ENCODE results near the gene CUX1. TPM values are rescaled to one million over a fixed set of nuclear protein-coding genes. Genes with fewer than 3 reads are reported as not detected.

CUX1 gene
- total RNA-seq, 4 donors from 2014 or later, result 64.1 to 142 (median 111) TPM

DNA sequence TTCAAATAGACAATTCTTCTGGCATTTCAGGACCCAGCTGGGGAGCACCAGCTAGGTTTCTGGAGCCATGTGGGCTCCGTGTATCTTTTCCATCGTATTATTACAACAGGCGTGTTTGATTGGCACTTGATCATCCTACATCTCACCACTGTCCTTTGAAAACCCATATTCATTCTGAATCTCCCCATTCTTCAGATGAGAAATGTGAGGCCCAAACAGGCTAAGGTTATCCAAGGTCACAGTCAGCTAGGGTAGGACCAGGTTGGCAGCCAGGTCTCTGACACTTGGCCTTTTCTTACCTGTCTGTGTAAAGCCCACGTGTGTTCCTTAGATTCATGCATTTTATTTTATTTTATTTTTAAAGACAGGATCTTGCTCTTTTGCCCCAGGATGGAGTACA lies 366.9 kb downstream of the CUX1 start:
- Histone ChIP-seq H3K36me3 (peaks cover 0 to 61% (median 0%) of the 10 kb centered on the region in 3 donors), H3K27me3 (no peaks in the 10 kb centered on the region), H3K27ac (no peak overlapping the region), H3K4me3 (no peak overlapping the region), H3K9me3 (no peaks in the 10 kb centered on the region), H3K4me1 (no peaks in the 10 kb centered on the region)
- no peak for TF ChIP-seq POLR2A (IDR thresholded peaks at IDR 0.05)
- TF ChIP-seq, protein P1, sequence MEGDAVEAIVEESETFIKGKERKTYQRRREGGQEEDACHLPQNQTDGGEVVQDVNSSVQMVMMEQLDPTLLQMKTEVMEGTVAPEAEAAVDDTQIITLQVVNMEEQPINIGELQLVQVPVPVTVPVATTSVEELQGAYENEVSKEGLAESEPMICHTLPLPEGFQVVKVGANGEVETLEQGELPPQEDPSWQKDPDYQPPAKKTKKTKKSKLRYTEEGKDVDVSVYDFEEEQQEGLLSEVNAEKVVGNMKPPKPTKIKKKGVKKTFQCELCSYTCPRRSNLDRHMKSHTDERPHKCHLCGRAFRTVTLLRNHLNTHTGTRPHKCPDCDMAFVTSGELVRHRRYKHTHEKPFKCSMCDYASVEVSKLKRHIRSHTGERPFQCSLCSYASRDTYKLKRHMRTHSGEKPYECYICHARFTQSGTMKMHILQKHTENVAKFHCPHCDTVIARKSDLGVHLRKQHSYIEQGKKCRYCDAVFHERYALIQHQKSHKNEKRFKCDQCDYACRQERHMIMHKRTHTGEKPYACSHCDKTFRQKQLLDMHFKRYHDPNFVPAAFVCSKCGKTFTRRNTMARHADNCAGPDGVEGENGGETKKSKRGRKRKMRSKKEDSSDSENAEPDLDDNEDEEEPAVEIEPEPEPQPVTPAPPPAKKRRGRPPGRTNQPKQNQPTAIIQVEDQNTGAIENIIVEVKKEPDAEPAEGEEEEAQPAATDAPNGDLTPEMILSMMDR (IDR thresholded peaks at IDR 0.05), result no peak
- no peak for DNase-seq

DNA sequence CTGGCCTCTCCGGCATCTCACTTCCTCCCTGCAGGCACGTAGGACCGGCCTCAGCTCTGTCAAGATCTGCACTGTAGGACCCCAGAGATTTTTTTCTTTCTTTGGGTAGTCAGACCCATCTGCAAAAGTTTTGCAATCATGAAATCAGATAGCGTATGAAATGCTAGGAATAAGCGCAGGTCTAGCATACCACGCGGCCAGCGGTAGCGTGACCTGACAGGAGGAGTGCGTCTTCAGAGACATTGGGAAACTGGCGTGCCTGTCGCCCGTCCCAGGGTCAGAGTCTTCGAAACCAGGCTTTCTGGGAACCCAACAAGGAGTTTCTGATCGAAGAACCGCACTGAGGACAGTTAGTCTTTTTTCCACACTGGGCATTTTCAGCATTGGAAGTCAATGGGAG lies 368.4 kb downstream of the CUX1 start:
- Histone ChIP-seq H3K27ac (no peak overlapping the region), H3K9me3 (no peaks in the 10 kb centered on the region), H3K27me3 (no peaks in the 10 kb centered on the region), H3K4me1 (no peaks in the 10 kb centered on the region), H3K4me3 (no peak overlapping the region), H3K36me3 (peaks cover 0 to 63% (median 0%) of the 10 kb centered on the region in 3 donors)
- DNase-seq, result no peak
- TF ChIP-seq, protein P1 (IDR thresholded peaks at IDR 0.05), result no peak
- TF ChIP-seq POLR2A (IDR thresholded peaks at IDR 0.05), result no peak

DNA sequence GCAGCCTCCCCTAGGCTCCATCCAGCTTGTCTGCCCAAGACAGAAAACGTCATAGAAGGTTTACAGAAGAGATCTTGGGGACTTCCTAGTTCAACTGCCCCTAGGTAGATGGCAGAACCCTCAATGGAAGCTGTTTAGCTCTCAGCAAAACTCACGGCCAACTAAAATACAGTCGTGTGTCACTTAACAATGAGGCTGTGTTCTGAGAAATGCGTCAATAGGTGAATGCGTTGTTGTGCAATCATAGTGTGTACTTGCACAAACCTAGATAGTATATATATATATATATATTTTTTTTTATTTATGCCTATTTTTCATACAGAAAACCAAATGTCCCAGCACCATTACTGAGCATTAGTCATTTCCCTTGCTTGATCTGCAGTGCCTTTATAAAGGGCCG lies 368.9 kb downstream of the CUX1 start:
- H3K4me3 ChIP-seq, result no peak overlapping the region
- TF ChIP-seq, protein P1 (IDR thresholded peaks at IDR 0.05), result no peak
- no peak for TF ChIP-seq POLR2A (IDR thresholded peaks at IDR 0.05)
- H3K27ac ChIP-seq, result no peak overlapping the region
- no peaks in the 10 kb centered on the region for H3K4me1 ChIP-seq
- no peaks in the 10 kb centered on the region for H3K27me3 ChIP-seq
- DNase-seq, result no peak
- peaks cover 0 to 60% (median 0%) of the 10 kb centered on the region in 3 donors for H3K36me3 ChIP-seq
- H3K9me3 ChIP-seq, result no peaks in the 10 kb centered on the region

DNA sequence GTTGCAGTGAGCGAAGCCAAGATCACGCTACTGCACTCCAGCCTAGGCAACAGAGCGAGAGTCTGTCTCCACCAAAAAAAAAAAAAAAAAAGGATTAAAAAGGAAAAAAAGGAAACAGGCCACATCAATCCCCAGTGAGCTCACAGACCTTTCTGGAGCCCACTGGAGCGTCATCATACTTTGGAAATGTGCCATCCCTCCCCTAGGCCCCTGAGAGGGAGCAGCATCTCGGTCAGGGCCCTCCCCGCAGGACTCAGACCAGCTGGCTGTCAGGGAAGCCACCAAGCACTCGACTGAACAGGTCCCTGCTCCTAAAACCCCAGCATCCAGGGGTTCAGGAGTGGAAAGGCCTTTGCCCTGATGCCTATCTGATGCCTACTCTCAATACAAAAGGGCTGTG lies 371.3 kb downstream of the CUX1 start:
- Histone ChIP-seq H3K27ac (no peak overlapping the region), H3K4me3 (no peak overlapping the region), H3K9me3 (no peaks in the 10 kb centered on the region), H3K4me1 (no peaks in the 10 kb centered on the region), H3K27me3 (no peaks in the 10 kb centered on the region), H3K36me3 (peaks cover 0 to 65% (median 0%) of the 10 kb centered on the region in 3 donors)
- TF ChIP-seq, protein P1 (IDR thresholded peaks at IDR 0.05), result no peak
- no peak for TF ChIP-seq POLR2A (IDR thresholded peaks at IDR 0.05)
- DNase-seq, result no peak

DNA sequence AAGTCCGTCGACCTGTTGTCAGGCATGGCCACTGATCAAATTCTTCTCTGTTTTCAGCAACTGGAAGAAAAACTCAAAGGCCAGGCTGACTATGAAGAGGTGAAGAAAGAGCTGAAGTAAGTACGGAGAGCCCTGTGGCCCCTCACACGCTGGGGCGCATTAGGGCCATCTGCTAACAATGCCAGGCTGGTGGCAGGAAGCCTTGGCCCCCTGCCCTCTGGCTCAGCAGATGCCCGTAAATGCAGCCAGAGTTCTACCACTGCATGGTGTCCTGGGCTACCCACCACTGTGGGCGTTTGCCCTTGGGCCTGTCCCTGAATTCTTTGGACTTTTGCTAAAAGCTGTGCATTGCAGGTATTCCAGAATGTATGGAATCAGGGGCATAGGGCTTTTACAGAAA lies 372.3 kb downstream of the CUX1 start:
- Histone ChIP-seq H3K27me3 (no peaks in the 10 kb centered on the region), H3K36me3 (peaks cover 0 to 65% (median 0%) of the 10 kb centered on the region in 3 donors), H3K4me3 (no peak overlapping the region), H3K4me1 (no peaks in the 10 kb centered on the region), H3K9me3 (no peaks in the 10 kb centered on the region), H3K27ac (no peak overlapping the region)
- no peak for TF ChIP-seq POLR2A (IDR thresholded peaks at IDR 0.05)
- TF ChIP-seq, protein P1 (IDR thresholded peaks at IDR 0.05), result no peak
- no peak for DNase-seq

DNA sequence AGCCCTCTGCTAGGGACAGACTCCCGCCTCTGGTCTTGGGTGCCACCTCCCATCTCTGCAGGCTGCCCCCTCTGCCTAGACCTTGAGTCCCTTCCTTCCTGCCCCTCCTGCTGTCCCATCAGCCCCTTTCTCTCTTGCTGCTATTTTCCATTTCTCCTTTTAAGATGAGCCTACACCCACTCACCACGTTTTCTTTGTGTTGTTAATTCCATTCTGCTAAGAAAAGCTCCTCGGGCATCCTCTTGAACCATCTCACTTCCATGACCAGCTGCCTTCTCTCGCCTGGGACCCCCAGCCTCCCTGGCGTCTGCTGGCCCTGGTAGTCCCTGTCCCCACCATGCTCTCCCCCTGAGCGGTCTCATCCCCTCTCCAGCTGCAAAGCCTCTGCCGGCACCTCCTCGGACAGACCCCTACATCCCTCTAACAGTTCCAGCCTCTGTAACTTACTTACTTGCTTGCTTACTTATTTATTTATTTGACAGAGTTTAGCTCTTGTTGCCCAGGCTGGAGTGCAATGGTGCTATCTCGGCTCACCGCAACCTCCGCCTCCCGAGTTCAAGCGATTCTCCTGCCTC lies 373.4 kb downstream of the CUX1 start:
- Histone ChIP-seq H3K4me1 (no peaks in the 10 kb centered on the region), H3K9me3 (no peaks in the 10 kb centered on the region), H3K4me3 (no peak overlapping the region), H3K36me3 (peaks cover 0 to 66% (median 0%) of the 10 kb centered on the region in 3 donors), H3K27ac (no peak overlapping the region), H3K27me3 (no peaks in the 10 kb centered on the region)
- TF ChIP-seq, protein P1 (IDR thresholded peaks at IDR 0.05), result no peak
- TF ChIP-seq POLR2A (IDR thresholded peaks at IDR 0.05), result no peak
- DNase-seq, result no peak
